ENCODE measurements around the gene MORF4L1.

DNA sequence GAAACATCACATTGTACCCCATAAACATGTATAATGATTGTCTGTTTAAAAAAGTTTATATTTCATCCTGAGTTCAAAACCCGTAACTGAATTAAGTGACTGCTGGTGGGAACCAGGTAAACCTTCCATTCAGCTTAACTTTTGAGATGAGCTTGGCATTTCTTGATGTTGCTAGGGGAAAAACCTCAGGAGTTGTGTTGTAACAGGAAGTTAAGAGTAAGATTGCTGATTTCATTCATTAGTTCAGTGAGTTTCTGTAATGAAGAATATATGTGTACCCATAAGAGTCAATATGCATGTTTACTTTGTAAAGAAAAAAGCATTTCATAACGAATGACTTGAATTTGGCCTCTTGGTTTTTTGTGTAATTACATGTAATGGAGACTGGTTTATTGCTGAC, 39.6 kb downstream of the MORF4L1 start:
- TF ChIP-seq, protein P1, sequence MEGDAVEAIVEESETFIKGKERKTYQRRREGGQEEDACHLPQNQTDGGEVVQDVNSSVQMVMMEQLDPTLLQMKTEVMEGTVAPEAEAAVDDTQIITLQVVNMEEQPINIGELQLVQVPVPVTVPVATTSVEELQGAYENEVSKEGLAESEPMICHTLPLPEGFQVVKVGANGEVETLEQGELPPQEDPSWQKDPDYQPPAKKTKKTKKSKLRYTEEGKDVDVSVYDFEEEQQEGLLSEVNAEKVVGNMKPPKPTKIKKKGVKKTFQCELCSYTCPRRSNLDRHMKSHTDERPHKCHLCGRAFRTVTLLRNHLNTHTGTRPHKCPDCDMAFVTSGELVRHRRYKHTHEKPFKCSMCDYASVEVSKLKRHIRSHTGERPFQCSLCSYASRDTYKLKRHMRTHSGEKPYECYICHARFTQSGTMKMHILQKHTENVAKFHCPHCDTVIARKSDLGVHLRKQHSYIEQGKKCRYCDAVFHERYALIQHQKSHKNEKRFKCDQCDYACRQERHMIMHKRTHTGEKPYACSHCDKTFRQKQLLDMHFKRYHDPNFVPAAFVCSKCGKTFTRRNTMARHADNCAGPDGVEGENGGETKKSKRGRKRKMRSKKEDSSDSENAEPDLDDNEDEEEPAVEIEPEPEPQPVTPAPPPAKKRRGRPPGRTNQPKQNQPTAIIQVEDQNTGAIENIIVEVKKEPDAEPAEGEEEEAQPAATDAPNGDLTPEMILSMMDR (conservative IDR thresholded peaks at IDR 0.05; ENCODE audit: low read depth in 2 of 2), result no peak
- TF ChIP-seq EZH2 (IDR thresholded peaks at IDR 0.05; ENCODE audit: low read depth, unreplicated experiment) (no peak), EZH2phosphoT487 (IDR thresholded peaks at IDR 0.05; ENCODE audit: unreplicated experiment) (no peak), ZNF114 (CRISPR knock-in tag; IDR thresholded peaks at IDR 0.05) (no peak), POLR2AphosphoS5 (IDR thresholded peaks at IDR 0.05; ENCODE audit: low read depth) (no peak), CREB1 (CRISPR knock-in tag; IDR thresholded peaks at IDR 0.05; ENCODE audit: low read depth) (no peak), REST (IDR thresholded peaks at IDR 0.05; ENCODE audit: unreplicated experiment) (no peak), NANOG (IDR thresholded peaks at IDR 0.05; ENCODE audit: borderline replicate concordance) (no peak), JUNB (IDR thresholded peaks at IDR 0.05; ENCODE audit: unreplicated experiment) (no peak), STAT1 (IDR thresholded peaks at IDR 0.05; ENCODE audit: unreplicated experiment) (no peak), ZNF331 (CRISPR knock-in tag; IDR thresholded peaks at IDR 0.05; ENCODE audit: low read depth) (no peak), ETS1 (IDR thresholded peaks at IDR 0.05) (no peak)

Data from GM23338 (cell line).